GOT3 (cell line): ENCODE data around the gene FRMD7.
"Not testable (repeated sequence)": the region's sequence is repeated elsewhere in the genome, so short reads cannot be mapped to it uniquely, and the experiment has no call there.

Experiments used
- DNase-seq: peaks from one replicate; lab custom pipeline; 2025; ENCODE audit warnings: mixed read lengths; lab: John Stamatoyannopoulos, UW

Gene FRMD7, protein sequence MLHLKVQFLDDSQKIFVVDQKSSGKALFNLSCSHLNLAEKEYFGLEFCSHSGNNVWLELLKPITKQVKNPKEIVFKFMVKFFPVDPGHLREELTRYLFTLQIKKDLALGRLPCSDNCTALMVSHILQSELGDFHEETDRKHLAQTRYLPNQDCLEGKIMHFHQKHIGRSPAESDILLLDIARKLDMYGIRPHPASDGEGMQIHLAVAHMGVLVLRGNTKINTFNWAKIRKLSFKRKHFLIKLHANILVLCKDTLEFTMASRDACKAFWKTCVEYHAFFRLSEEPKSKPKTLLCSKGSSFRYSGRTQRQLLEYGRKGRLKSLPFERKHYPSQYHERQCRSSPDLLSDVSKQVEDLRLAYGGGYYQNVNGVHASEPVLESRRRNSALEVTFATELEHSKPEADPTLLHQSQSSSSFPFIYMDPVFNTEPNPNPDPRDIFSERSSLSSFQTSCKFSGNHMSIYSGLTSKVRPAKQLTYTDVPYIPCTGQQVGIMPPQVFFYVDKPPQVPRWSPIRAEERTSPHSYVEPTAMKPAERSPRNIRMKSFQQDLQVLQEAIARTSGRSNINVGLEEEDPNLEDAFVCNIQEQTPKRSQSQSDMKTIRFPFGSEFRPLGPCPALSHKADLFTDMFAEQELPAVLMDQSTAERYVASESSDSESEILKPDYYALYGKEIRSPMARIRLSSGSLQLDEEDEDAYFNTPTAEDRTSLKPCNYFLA

DNA sequence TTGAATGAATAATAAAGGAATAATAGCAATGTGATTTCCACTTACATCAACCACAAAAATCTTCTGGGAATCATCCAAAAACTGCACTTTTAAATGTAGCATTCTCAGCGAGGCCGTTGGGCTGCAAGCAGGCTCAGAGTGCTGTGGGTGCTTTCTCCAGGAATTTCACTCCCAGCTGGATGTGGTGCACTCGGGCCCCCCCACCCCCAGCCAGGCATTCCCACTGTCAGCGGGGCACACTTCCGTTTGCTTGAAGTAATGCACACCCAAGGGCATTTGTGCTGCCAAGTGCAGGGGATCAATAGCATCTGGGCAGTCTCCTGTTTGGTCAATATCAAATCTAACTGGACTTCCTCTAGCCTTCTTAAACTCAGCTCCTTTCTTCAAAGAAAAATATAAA lies at the start of gene FRMD7:
Gene FRMD7, minus strand, starts transcription at position 278 of the 400 bp plus-strand sequence. Its CDS starts 176 bp downstream, at position 102.
- DNase-seq = no peak

DNA sequence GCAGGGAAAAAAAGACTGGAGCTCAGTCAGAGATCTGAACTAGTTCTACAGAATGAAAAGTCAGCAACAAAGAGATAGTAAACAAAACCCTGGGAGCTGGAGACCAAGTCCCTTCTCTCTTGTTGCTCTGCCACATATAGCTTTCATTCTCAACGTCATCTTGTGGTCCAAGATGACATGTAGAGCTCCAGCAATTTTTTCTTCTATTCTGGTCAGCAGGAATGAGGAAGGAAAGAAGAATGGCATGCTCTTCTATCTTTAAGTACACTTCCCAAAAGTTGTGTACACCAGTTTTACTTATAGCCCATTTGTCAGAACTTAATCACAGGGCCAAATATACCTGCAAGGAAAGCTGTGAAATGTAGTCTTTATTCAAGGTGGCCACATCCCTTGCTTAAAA lies 45.8 kb upstream of the FRMD7 start:
- DNase-seq = no peak

DNA sequence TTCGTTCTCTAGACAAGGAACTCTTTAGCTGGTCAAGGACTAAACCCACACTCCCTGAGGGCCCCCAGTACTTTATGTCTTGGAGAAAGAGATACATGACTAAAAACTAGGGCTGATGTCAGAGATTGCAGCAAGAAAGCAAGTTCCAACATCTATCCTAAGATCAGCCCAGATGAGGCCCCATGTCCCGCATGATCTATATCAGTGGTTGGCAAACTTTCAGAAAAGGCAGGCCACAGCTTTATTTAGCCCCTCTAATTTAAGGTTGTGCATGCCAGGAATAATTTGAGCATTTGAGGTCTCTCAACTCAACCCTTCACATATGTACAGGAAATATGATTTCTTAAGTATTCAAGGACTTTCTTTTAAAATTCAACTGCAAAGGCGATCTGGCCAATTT lies 44.1 kb upstream of the FRMD7 start:
- no peak for DNase-seq

DNA sequence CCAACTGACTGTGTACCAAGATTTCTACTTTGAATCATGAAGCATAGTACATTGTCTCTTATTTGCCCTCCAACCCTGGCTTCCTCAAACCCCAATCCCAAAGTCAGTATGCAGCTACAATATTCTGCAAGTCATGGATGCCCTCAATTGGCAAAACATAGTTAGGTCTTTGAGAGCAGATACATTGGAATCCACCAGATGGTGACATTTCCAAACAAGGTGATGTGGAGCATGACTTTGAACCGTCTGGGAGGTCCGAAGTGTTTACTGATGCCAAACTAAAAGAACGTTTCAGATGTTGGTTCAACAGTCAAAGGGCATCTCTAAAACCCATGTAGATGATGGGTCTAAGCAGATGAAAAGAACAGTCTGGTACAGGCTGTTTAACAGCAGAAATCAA lies 43.7 kb upstream of the FRMD7 start:
- no peak for DNase-seq

DNA sequence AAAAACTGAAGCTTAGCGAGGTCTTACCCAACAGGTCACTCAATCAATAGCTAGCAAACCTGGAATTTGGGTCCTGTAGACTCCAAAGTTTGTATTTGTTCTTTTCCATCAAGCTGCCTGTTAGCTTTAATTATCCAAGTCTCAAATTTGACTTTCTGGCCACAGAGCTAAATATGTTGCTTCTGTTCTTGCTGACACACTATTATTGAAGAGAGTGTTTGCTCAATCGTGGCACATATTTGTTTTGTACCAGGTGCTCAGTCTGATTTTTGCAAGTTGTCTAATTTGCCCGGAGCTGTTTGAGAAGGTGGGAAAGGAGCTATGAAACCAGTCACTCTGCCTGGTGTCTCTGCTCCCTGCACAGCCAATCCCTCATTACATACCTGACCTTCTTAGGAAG lies 41.7 kb upstream of the FRMD7 start:
- DNase-seq = no peak

DNA sequence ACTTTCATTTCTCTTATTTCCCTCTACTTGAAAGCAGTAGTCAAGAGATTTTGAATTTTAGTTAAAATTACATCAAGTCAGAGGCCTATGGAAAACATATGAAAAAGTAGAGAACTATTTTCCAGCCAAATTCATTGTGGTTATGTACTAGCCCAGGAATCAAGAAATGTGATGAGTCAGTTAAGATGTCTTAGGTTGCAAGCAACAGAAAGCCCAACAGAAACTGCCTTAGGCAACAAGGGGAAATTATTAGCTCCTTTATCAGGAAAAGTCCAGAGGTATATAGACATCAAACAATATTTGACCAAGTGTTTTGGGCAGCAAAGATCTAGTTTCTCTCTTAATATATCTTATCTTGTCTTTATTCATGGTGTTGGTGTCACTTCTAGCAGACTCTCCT lies 37.8 kb upstream of the FRMD7 start:
- DNase-seq = no peak

DNA sequence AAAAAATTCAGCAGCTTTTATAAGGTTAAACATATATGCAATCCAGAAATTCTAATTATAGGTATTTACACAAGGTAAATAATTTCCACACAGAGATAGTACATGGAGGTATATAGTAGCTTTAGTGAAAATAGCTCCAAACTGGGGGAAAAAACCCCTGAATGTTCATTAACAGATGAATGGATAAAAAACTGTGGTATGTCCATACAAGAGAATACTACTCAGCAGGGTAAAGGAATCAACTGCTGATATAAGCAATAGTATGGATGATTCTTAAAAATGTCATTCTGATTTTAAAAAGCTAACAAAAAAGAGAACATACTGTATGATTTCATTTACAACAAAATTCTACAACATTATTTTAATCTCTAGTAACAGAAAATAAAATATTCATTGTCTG lies 37.2 kb upstream of the FRMD7 start:
- no peak for DNase-seq

DNA sequence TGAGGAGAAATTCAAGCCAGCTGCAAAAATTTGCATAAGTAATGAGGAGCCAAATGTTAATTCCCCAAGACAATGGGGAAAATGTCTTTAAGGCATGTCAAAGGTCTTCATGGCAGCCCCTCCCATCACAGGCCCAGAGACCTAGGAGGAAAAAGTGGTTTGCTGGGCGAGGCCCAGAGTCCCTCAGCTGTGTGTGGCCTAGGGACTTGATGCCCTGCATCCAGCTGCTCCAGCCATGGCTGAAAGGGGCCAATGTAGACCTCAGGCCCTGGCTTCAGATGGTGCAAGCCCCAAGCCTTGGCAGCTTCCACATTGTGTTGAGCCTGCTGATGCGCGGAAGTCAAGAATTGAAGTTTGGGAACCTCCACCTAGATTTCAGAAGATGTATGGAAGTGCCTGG lies 35.3 kb upstream of the FRMD7 start:
- not testable (repeated sequence) for DNase-seq

DNA sequence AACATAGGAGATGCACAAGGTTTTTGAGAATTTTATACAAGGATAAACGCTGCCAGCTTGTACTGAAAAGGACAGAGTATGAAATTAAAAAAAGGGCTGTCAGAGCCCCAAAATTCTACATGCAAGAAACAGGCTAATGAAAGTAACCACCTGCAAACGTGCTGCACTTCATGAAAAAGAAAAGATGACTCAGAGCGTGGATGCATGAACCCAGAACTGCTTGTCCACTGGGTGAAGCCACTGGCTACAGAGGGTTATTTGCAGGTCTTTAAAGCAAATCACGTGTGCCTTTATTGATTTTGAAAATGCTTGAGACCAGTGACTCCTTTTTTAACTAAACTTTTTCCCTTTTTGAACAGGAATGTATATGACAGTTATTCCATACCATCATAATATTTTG lies 25.3 kb upstream of the FRMD7 start:
- DNase-seq = no peak

DNA sequence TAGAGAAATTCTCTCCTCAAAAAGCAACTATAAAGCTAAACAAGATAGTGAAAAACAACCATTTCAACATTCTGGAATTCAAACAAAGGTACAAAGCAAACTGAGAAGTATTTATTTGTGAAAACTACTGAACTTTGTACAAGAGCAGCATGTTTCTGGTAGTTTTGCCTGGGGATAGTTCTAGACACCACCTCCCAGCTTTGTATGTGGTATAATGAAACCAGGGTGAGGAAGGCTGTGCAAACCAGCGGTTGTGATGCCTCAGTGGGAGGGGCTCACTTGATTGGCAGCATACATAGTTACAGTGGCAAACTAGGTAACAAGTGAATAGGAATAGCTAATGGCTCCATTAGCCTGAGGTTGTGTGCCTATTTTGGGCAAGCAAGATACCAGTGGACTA lies 18.6 kb upstream of the FRMD7 start:
- DNase-seq = no peak

DNA sequence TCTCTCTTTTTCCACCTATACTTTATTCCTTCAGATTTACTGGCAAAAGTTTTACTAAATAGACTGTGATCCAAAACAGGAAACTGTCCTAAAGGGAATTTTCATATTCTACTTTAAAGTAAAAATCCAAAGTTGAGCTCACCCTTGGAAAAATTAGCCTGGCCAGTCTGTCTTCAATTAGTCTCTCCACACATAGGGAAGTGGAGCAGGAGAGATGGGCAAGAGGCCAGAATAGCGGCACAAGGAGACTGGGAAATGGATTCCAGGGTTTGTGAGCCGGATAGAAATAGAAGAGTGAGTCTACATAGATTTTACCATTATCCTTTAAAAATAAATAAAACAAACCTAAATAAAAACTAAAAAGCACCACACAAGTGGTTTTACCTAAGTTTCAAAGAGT lies 16.2 kb upstream of the FRMD7 start:
- no peak for DNase-seq

DNA sequence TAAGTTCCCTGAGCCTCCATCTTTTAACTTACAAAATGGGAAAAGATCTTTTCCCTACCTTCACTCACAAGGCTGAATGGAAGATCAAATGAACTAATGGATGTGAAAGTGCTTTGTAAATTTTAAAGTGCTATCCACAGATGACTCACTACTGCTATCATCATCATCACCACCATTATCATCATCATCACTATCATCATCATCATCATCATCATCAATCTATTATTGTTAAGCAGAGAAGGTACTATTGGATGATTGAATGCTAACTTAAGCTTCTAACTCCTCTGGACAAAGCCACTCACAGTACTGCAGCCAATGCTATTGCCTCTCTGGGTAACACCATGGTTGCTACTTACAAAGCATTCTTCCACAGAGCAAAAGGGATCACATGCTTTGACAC lies 1.9 kb downstream of the FRMD7 start:
- DNase-seq = no peak

DNA sequence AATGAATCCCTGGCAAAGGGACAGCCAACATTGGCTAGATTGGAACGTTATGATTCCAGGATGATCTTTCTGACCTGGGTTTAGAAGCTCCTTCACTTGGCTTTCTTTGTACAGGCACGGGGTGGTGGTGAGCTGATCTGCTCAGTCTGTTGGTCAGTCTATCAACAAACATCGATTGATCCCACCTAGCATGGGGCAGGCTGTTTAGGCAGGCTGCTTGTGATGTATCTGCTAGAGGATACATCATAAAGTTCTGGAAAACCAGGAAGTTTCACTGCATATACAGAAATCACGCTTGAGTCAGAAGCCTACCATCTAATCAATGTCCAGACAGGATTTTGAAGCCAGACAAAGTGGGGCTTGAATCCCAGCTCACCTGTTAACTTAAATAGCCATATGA lies 6.9 kb downstream of the FRMD7 start:
- DNase-seq = no peak

DNA sequence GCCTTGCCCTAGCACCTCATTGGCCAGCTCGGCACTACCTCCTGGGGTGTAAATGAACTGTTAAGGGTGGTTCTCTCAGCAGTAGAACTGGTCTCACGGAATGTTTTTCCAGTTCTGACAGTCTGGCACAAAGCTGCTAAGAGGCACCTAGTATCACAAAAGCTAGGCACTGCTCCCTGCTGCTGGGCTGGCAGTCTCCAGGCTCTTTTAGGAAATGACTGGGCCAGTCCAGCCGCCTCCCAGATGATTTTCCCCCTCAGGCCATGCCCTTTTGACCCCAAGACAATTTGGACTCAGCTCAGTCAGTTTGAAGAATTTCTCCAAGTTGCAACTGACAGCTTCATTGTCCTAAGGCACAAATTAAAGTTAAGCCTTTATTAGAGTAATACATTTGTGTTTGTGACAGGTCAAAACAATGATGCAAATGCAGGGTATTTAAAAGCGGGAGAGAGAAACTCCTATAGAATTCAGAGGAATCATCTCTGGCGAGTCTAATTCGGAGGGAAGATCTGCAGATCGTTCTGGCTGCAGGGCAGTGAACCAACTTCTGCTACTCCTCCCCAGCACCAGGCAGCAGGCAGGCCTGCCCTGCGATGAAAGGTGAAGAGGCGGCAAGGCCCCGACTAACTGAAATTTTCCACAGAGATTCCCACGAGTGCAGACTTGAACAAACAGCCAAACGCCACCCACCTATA lies 7.9 kb downstream of the FRMD7 start:
- DNase-seq = no peak

DNA sequence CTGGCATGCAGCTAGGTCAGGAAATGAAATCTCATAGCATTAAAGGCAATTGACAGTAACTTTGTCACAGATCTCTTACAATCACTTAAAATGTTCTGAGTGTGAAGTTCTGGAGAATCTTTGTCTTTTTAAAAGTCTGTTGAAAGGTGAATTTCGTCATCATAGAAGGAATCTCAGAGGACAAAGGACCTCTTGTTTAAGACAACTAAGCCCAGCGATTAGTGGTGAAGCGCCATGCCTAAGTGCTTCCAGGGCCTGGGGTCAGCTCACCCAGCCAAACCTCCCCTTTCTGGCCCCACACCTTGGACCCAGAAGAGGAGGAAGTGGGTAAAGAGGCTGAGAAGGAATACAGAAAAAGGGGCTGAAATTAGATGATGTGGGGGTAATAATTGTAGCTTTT lies 8.5 kb downstream of the FRMD7 start:
- DNase-seq = no peak

DNA sequence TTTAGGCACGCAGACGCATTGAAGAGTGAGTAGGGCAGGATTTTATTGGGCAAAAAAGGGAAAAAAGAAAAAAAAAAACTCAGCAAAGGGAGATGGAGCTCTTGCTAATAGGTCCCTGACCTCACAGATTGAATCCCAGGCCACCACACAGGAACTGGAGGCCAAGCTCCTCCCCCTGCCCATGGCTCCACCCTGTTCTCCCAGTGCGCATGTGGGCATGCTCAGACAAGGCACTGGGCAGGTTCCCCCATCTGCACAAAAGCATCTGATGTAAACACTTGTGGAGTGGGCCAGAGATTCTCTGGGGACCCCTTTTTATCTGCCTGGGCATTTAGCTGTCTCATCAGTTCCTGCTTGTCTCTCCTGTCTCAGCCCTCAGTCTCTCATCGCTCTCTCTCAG lies 9.5 kb downstream of the FRMD7 start:
- DNase-seq = no peak

DNA sequence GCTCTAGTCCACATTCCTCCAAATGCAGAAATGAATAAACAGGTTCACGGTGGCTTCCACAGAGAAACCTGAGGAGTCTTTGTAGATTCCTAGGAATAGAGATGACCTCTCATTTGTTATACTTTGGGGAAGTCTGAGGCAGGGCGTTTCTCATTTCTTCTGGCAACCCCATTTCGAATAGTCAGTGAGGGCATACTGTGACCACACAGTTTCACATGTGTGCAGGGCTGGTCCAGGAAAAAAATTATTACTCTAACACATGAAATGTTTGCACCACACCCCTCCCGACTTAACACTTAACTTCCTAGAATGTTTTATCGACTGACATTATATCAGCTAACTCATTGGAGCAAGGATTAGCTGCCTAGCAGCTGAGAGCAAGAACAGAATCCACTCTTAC lies 12.0 kb downstream of the FRMD7 start:
- DNase-seq = no peak

DNA sequence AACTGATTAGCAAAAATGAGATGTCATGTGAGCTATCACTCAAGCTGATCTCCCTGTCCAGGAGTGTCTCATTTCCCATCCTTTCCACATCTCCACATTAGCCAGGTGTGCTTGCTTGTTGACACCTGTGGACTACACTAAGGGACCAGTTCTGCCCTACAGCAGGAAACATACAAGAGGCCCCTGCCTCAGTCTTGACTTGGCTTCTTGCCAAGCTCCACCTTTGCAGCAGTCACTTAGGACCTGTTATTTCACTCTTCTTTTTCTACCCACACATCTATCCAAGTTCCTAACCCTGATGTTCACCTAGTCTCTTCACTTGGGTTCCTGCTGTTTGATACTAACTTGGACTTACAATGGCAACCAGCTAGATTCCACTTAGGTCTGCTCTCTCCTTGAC lies 13.2 kb downstream of the FRMD7 start:
- DNase-seq = no peak

DNA sequence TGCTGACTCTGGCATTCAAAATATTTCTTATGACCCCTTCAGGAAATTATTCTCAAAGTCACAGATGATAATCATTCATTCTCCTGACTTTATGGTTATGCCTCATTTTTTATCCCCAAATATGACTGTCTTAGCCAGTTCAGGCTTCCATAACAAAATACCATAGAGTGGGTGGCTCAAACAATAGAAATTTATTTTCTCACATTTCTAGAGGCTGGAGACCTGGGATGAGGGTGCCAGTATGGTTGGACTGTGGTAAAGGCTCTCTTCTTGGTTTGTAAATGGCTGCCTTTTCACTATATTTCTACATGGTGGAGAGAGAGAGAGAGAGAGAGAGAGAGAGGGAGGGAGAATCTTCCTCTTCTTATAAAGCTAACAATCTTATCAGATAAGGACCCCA lies 20.5 kb downstream of the FRMD7 start:
- DNase-seq = no peak

DNA sequence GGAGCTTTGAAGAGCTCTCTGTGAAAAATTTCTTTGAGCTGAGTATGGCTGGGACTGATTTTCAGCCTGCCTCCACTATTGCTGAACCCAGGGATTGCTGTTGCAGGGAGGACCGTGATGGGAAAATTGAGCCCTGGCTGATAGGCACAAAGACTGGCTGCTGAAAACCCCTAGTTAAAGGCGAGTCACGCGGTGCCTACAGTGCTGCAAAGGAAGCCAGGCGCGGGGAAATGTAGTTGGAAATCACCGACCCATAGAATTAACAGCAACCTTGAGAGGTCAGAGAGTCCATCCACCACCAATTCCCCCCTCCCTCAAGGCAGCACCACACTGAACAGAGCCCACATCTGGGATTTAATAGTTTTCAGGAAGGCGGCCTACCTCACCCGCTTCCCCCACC lies 26.0 kb downstream of the FRMD7 start:
- no peak for DNase-seq

DNA sequence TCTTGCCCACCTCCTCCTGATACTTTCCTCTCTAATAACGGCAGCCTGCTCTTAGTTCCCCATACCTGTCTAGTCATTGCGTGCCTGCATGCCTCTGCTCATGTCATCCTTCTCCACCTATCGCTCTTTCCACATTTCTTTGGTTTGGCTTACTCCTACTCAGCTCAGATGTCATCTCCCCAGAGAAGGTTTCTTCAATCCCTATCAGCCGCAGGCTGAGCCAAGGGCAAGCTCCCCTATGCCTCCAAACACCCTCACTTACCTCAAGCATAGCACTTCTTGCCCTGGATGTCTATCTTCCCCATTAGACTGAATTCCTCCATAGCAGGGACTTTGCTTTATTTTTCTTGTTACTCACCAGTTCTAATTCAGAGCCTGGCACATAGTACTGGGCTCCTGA lies 26.6 kb downstream of the FRMD7 start:
- no peak for DNase-seq

DNA sequence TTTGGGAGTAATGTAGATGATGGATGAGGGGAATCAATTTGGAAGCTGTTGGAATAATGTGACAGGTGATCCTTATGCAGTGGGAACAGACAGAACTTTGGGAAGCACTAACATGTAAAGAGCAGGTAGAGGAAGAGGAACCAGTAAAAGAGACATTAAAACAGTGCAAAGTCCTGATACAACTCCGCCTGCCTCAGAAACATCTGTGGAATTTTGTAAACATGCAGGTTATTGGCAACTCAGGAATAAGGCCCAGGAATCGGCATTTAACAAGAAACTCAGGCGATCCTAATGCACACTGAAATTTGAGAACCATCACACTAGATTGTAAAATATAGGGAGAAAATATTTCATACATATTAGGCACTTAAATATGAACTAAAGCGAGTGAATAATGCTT lies 29.1 kb downstream of the FRMD7 start:
- DNase-seq = not testable (repeated sequence)

DNA sequence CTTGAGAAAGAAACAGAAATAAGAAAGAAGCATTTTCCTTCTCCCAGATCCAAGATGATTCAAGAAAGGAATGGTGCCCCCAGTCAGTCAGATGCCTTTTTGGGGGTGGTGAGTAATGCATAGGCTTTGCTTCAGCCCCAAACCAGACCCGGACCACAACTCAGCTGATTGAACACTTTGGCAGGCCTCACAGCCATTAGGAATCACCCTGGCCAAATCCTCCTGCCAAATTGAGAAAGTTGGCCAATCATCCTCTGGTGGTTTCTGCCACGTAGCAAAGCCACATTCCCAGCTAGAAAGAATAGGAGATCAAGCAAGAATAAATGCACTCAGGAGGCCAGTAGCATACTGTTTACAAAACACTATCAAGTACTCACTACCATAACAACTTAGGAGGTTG lies 33.7 kb downstream of the FRMD7 start:
- DNase-seq = no peak
